Colonic mucosa (tissue), 4 donors: ENCODE data around the gene ALAD. TPM values are rescaled to one million over a fixed set of nuclear protein-coding genes. Genes with fewer than 3 reads are reported as not detected.
A peak's percentile ranks its signal among the peaks of the same experiment; 100 is the strongest.
"Not testable (repeated sequence)": the region's sequence is repeated elsewhere in the genome, so short reads cannot be mapped to it uniquely, and the experiment has no call there.

Experiments used
- DNase-seq: peaks from one replicate; pipeline ENCODE4 v3.0.0-alpha.2; 2020
- H3K27ac ChIP-seq: fragments of 200-600 bp; one replicate; pipeline ENCODE4 v1.8.0; 2021
- H3K27me3 ChIP-seq: fragments of 200-600 bp; one replicate; pipeline ENCODE4 v1.8.0; 2021
- H3K36me3 ChIP-seq: fragments of 200-600 bp; one replicate; pipeline ENCODE4 v1.8.0; 2021
- H3K4me1 ChIP-seq: fragments of 200-600 bp; one replicate; pipeline ENCODE4 v1.8.0; 2021; ENCODE audit warnings: mild to moderate bottlenecking
- H3K4me3 ChIP-seq: fragments of 200-600 bp; one replicate; pipeline ENCODE4 v1.8.0; 2021
- H3K9ac ChIP-seq, 2 donors: one replicate each; pipeline ENCODE4 v1.7.0; 2013; ENCODE audit warnings: control low read depth in 2 of 2, low read depth in 2 of 2, low read length in 2 of 2
- H3K9me3 ChIP-seq: fragments of 200-600 bp; one replicate; pipeline ENCODE4 v1.8.0; 2021
- CTCF ChIP-seq: fragments of 200-600 bp; IDR thresholded peaks from one replicate; pipeline ENCODE4 v1.8.0; 2022; ENCODE audit warnings: antibody characterized with exemption, mild to moderate bottlenecking
- intact Hi-C: fragments of 100-400 bp; cut with DNase I; formaldehyde crosslinking; loops from one replicate; pipeline ENCODE4 v1.14.1; 2022
- total RNA-seq, 2 donors: library from RNA; stranded (reverse); fragmentation: NEBNext Ultra II Directional in 1 of 2; extraction: Animal tissue kit (Norgen Biotek cat#: 25700) in 1 of 2; gene quantifications; one replicate each; pipeline ENCODE4 v1.2.1, GENCODE V29; 2021
- donor health status: healthy.
- donor health status: DM: no; HTN: no; CAD: no.
- donor health status: DM: no; HTN: no; CAD: no.

Gene ALAD
- total RNA-seq, 2 donors from 2014 or later = 50.3 to 51.4 TPM

GRCh38 chr9:113381909-113382411 is 19.1 kb downstream of the ALAD start:
- TF ChIP-seq CTCF = no peak
- peak; percentile 90 for DNase-seq
- Histone ChIP-seq H3K36me3 (no peaks in the 10 kb centered on the region), H3K4me3 (no peak overlapping the region), H3K27ac (peak overlapping the region; percentile 79), H3K27me3 (no peaks in the 10 kb centered on the region), H3K9me3 (no peaks in the 10 kb centered on the region), H3K9ac (peak overlapping the region in 1 of 2 donors; percentile 58), H3K4me1 (no peaks in the 10 kb centered on the region)
- intact Hi-C loops = loop anchor here (5.0 kb wide), 1 partner anchor 40 kb away; the partner anchor contains the start of gene WDR31

- not testable (repeated sequence) for DNase-seq, H3K36me3 ChIP-seq, H3K4me3 ChIP-seq, H3K9me3 ChIP-seq, H3K9ac ChIP-seq, H3K4me1 ChIP-seq, H3K27me3 ChIP-seq
- peak overlapping the region; percentile 79 for H3K27ac ChIP-seq
- intact Hi-C loops = loop anchor here (5.0 kb wide), 1 partner anchor 39 kb away; the partner anchor contains the start of gene WDR31
Measured at GRCh38 chr9:113381441-113381840, 19.6 kb downstream of the ALAD start.

GRCh38 chr9:113380869-113381378 is 20.2 kb downstream of the ALAD start:
- Histone ChIP-seq H3K9ac (peak overlapping the region in 1 of 2 donors; percentile 38), H3K9me3 (no peaks in the 10 kb centered on the region), H3K27ac (peak overlapping the region; percentile 79), H3K4me3 (no peak overlapping the region), H3K4me1 (no peaks in the 10 kb centered on the region), H3K36me3 (no peaks in the 10 kb centered on the region), H3K27me3 (no peaks in the 10 kb centered on the region)
- no peak for TF ChIP-seq CTCF
- DNase-seq = peak; percentile 73
- intact Hi-C loops = loop anchor here (5.0 kb wide), 1 partner anchor 39 kb away; the partner anchor contains the start of gene WDR31

- not testable (repeated sequence) for DNase-seq, H3K4me1 ChIP-seq, H3K36me3 ChIP-seq, H3K27ac ChIP-seq, H3K27me3 ChIP-seq, H3K9me3 ChIP-seq, H3K4me3 ChIP-seq
- intact Hi-C loops = loop anchor here (5.0 kb wide), 1 partner anchor 38 kb away; the partner anchor contains the start of gene WDR31
- peak overlapping the region in 1 of 2 donors; percentile 0 for H3K9ac ChIP-seq
Measured at GRCh38 chr9:113379829-113380210, 21.3 kb downstream of the ALAD start.

- H3K36me3 ChIP-seq, H3K4me3 ChIP-seq, intact Hi-C loops, H3K4me1 ChIP-seq, H3K27me3 ChIP-seq, DNase-seq, H3K27ac ChIP-seq, H3K9me3 ChIP-seq: not testable (repeated sequence)
- H3K9ac ChIP-seq = peak overlapping the region in 1 of 2 donors; percentile 26
Measured at GRCh38 chr9:113379094-113379828, 21.8 kb downstream of the ALAD start.

GRCh38 chr9:113376634-113377567 is 24.2 kb downstream of the ALAD start, which contains the start of gene HDHD3:
HDHD3 (minus strand) TSS chr9:113376986; CDS start chr9:113374354, 2,632 bp downstream.
- Histone ChIP-seq H3K36me3 (peaks cover 8% of the 10 kb centered on the region), H3K27ac (peak within 1 kb of the TSS; percentile 89), H3K9ac (peak within 1 kb of the TSS; percentile 84 to 85), H3K4me1 (peaks cover 11% of the 10 kb centered on the region), H3K9me3 (no peaks in the 10 kb centered on the region), H3K4me3 (peak within 1 kb of the TSS; percentile 69), H3K27me3 (no peaks in the 10 kb centered on the region)
- peak; percentile 92 for DNase-seq
- TF ChIP-seq CTCF = no peak
- intact Hi-C loops = no loop called here
